HG03097 (cell line): ENCODE measurements around the gene PLAAT2.

Source experiments
- ATAC-seq: cut with Tn5 transposase; IDR thresholded peaks from one replicate; pipeline ENCODE4 v1.9.1; 2021; ENCODE audit not compliant: unreplicated experiment, low FRiP score

The PLAAT2 gene

DNA sequence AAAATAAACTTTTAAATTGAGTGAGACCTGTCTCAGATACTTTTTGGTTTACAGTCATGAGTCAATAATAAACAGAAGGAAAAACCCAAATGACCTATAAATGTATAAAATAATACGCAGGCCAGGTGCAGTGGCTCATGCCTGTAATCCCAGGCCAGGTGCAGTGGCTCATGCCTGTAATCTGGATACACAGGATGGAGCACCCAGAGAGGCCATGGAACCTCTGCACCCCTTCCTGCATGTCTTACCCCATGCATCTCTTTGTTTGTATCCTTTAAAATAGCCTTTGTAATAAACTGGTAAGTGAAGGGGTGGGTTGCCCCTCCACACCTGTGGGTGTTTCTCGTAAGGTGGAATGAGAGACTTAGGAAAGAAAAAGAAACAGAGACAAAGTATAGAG, 35.5 kb downstream of the PLAAT2 start:
- no peak for ATAC-seq

DNA sequence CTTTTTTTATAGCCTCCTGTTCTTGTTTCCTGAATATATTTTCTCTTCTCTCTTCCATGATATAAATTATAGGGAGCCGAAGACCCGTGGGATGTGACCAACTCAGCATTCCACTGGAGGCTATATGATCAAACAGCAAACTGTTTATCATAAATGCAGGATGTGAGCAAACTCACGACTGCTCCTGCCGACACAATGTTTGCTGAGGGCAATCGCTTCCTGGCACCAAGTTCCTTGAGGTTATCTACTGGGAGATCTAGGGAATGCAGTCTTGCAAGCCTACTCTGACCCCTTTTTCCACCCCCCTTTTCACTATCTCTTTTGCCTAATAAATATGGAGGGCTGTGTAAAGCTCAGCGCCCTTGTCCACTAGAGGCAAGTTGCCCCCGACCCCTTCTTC, 40.0 kb downstream of the PLAAT2 start:
- no peak for ATAC-seq

DNA sequence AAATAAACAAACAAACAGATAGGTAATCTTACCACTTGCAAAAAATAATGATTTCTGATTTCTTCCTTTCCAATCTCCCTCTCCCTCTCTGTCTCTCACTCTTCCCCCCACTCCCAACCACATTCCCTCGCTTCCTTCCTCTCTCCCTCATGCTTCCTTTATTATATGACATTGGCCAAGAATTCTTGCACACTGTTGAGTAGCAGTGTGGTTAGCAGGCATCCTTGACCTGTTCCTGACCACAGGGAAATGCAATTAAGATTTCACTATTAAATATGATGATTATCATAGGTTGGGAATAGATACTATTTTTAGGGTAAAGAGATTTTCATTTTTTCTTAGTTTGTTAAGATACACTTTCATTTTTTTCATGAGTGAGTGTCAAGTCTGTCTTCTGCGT, 41.3 kb downstream of the PLAAT2 start:
- ATAC-seq: no peak

DNA sequence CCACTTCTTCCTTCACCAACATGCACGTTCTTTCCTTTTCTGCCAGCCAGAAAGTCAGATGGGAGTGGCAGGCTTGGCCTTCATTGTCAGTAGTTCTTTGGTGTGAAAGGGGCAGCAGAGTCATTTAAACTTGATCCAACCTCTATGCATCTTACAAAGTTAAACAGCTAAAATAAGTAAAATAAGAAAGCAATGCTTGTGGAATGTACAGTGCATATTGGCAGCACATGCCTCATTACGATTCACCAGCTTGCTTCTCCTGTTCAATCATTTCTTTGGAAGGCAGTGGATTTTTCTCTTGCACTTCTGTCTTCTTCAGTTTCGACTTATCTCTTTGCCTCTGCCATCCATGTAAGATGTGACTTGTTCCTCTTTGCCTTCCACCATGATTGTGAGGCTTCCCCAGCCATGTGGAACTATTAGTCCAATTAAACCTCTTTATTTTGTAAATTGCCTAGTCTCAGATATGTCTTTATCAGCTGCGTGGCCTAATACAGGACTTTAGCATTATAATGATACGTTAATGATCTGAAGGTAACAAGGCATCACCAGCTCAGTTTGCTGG, 42.5 kb downstream of the PLAAT2 start:
- ATAC-seq: no peak

DNA sequence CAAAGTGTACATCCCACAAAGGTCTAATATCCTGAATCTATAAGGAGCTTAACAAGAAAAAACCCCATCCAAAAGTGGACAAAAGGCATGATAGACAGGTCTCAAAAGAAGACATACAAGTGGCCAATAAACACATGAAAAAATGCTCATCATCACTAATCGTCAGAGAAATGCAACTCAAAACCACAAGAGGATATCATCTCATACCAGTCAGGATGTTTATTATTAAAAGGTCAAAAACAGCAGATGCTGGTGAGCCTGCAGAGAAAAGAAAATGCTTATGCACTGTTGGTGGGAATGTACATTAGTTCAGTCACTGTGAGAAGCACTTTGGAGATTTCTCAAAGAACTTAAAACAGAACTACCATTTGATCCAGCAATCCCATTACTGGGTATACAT, 44.6 kb downstream of the PLAAT2 start:
- ATAC-seq: no peak

DNA sequence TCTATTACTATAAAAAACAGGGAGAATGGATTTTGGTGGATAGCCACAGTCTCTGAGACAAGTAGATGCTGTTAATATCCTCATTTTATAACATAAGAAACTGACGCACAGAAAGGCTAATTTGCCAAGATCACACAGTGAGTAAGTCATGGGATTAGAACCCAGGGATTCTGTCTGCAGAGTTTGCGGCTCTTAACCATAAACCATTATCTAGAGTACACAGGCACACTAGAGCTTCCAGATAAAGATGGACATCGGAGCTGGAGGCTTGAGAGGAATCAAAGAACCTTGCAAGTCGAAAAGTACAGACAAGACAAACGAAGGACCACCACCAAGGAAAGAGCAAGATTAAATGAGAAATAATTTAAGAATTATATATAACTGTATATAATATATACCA, 46.0 kb downstream of the PLAAT2 start:
- ATAC-seq: no peak

DNA sequence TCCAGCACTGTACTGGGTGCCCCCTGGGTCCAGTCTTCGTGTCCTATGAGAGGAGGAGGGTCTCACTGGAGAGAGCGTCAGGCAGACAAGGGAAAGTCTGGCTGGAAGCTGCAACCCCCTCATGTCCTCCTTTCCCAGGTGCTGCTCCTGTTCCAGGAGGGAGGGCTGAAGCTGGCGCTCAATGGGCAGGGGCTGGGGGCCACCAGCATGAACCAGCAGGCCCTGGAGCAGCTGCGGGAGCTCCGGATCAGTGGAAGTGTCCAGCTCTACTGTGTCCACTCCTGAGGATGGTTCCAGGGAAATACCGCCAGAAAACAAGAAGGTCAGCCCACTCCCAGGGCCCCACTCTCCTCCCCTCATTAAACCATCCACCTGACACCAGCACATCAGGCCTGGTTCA, 47.1 kb downstream of the PLAAT2 start:
- ATAC-seq: no peak

DNA sequence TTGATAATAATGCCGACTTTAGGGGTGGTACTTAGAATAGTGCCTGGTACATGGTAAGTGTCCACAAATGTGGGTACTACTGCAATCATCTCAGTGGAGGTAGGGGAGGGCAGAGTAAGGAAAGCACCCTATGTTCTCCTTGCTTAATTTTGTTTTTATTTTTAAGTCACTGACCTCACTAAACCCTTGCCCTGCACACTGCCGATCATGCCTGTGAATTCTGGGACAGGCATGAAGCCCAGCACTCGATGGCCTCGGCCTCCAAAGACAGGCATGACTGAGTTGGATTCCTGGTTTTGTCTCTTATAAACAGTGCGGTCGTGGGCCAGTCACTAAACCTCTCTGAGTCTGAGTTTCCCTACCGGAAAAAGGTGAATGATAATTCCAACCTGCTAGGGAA, 50.4 kb downstream of the PLAAT2 start:
- ATAC-seq: no peak

DNA sequence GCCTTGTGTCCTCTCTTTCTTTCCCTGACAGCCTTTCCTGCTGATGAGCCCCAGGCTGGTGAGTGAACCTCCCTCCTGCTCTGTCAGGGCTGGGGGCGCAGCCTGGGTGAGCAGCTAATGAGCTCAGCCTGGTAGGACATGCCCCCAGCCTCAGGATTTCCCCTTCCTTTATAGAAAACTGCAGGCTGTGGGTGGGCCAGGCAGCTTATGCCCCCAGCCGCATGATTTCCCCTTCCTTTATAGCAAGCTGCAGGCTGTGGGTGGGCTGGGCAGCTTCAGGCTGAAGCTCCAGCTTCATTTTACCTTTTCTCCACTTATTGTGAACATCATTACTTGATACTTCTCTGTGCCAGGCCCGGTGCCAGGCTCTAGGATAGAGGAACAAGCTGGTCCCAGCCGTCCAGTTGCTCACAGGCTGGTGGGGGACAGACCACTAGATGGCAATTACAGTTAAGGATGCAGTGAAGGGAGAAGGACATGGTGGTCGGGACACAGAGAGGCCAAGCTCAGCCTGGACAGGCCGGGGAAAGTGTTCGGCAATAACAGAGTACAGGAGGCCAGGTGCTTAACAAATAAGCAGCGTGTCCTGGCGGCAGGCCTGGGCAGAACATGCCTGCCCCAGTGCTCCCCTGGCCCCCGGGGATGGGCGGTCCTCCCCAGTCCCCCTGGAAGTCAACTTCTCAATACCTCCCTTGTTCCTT, 52.0 kb downstream of the PLAAT2 start:
- ATAC-seq: no peak

DNA sequence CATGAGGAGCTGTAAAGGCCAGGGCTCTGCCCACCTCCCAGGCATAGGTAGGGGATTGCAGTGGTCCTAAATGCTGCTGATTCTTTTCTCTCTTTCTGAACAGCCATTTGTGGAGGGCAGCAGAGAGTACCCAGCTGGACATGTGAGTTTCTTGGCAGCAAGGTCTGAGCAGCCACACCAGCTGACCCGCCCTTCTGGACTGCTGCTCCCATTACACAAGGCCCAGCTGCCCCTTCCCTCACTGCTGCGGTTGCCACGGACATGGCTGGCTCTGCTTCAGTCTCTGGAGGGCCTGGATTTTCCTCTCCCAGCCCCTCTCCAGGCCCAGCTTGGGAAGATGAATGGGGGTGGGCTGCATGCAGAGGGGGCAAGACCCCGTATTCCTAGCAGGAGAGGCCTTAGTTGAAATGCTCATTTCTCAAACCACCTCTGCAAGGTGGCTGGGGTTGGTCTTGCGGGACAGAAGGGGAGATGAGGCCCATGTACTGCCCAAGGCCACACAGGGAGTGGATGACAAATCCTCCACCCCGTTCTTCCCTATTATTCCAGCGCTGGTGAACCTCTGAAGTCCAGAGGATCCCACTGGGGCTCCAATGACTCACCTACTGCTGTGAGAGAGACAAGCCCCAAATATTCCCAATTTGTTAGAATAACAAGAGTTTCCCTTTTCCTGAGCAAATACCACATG, 52.7 kb downstream of the PLAAT2 start:
- no peak for ATAC-seq

DNA sequence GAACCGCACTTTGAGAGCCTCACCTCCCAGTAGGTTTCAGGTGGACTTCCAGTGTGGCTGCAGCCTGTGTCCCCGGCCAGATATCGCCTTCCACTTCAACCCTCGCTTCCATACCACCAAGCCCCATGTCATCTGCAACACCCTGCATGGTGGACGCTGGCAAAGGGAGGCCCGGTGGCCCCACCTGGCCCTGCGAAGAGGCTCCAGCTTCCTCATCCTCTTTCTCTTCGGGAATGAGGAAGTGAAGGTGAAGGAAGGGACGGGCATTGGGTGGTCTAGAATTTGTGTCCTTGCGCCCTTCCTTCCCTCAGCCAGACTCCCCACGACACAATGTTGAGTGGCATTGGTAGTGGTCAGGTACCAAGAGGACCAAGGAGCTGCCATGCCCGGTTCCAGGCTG, 54.4 kb downstream of the PLAAT2 start:
- ATAC-seq: no peak

DNA sequence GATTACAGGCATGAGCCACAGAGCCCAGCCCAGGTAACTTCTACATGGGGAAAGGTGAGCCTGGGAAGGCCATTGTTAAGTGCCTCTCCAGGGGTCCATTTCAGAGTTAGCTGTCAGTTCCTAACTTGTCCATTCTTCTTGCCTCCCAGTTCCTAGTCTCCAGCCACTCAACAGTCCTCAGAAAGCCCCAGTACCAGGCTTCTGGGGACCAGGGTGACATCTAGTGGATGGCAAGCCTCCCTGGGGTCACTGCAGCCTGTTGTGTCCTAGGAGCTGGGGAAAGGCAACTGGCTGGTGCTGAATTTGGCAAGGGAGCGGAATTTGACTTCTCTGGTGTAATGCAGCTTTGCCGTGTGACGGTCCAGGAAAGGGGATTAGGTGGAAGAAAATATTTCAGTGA, 55.2 kb downstream of the PLAAT2 start:
- no peak for ATAC-seq

DNA sequence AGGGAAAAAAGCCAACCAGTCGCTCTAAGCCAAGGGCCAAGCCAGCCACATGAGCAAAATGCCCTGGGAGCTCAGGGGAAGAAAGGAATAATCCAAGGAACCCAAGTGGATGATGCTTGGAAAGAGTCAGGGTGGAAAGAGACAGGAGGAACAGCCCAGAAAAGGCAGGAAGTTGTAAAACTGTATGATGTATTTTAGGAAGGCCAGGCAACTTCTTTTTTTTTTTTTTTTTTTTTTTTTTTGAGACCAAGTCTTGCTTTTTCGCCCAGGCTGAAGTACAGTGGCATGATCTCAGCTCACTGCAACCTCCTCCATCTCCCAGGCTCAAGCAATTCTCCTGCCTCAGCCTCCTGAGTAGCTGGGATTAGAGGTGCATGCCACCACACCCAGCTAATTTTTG, 55.7 kb downstream of the PLAAT2 start:
- ATAC-seq: no peak

DNA sequence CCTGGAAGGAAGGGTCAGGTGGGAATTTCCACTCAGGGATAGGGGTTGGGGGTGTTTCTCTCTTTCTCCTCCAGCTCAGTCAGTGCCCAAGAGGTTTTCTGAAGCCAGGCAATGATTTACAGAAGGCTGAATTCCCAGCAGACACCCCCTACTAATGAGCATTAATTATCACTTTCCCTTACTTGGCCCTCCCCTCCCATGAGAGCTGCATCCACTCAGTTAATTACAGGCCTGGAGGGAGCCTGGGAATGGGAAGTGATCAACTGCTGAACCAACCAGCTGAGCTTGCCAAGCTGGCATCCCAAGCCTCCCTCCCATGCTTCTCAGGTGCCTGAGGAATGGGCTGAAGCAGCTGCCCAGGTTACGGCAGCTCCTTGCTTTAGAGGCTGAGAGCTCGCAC, 56.3 kb downstream of the PLAAT2 start:
- ATAC-seq: no peak

DNA sequence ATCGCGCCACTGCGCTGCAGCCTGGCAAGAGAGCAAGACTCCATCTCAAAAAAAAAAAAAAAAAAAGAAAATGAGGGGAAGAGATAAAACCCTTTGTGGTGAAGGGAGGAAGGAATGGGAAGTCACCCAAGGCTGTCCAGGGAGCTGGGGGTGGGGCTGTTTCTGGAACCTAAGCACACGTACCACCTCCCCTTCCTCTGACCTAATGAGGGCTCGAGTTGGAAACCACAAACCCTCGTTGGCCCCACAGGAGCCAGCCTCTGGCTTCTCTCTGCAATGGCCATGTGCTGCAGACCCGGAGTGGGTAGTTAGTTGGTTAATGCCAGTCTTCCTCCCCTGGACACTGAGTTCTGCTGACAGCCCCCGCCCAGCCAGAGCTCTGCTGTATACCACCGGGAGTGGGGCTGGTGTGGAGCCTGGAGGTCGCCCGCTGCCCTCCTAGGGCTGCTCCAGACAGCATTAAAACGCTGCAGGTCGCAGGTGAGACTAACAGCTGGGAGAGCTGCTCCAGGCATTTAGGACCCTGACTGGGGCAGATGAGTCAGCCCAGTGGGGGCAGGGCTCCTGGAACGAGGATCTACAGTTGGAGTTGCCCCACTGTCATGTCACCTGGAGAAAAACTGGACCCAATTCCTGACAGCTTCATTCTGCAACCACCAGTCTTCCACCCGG, 57.2 kb downstream of the PLAAT2 start, which contains the start of gene LGALS12:
TSS of gene LGALS12 (plus strand) at position 228 of the 672 bp plus-strand sequence. CDS start at position 603, 375 bp downstream.
- no peak for ATAC-seq

DNA sequence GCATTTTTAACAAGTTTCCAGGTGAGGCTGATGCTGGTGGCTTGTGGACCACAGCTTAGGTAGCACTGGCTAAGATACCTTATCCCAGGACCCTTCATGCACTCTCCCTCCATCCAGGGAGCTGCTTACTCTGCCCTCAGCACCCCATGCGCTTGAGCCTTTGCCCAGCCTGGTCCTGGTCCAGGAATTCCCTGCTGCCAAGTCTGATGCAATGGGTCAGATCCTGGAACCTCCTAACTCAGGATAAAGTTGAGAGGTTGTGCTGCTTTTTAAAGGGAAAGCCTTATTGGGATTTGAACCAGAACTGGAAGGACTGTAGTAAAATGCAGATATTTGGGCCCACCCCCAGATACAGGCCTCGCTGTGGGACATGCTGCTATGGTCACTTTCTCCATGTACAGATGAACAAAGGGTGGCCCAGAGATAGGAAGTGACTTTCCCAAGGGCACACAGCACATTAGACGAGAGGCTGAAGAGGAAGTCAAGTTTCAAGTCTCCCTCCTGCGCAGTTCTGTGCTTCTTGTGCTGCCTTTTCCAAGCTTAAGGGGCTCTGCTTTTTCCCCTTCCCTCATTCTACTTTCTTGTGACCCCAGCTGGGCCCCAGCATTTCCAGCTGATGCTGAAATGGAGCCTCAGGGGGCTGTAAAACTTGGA, 58.1 kb downstream of the PLAAT2 start:
- ATAC-seq: no peak

DNA sequence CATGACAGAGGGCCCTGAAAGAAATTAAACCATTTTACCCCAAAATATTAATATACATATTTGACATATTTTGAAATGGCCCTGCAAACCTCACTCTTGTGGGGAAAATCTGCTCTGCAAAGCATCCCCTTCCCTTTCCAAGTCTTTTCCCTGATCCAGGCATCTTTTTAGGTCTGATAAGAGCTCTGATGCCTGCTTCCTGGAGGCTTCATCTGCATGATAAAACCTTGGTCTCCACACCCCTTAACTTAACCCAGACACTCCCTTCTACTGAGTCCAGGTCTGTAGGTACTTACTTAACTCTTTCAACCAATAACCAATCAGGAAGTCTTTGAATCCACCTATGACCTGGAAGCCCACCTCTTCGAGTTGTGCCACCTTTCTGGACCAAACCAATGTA, 59.1 kb downstream of the PLAAT2 start:
- ATAC-seq: no peak

DNA sequence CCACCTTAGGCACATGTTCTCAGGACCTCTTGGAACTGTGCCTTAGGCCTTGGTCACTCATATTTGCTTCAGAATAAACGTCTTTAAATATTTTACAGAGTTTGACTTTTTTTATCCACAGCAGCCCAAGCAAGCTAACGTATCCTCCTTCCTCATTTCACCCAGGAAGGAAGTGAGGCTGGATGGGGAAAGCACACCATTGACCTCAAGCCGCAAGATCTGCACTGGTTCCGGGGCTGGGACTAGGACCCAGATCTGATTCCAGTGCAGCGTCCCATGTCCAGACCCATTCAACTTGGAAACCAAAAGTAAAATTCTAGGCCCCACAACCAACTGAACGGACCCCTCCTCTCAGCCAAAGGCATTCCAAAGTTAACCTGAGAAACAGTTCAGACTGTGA, 59.7 kb downstream of the PLAAT2 start:
- ATAC-seq: no peak
